HL-60 (cell line): ENCODE measurements around the gene SPOCK2.

ENCODE experiments used
- DNase-seq, 2 experiments: peaks; one replicate each; pipeline ENCODE4 v3.0.0-alpha.2; 2010 to 2020; ENCODE audit warnings: low read depth in 1 of 2, low spot score in 1 of 2
- H3K27ac ChIP-seq: fragments of 250-450 bp; sonication (Bioruptor Pico); replicated peaks from 2 replicates; pipeline ENCODE4 v1.5.1; 2020; ENCODE audit warnings: mild to moderate bottlenecking, moderate library complexity
- H3K27me3 ChIP-seq: fragments of 250-450 bp; sonication (Bioruptor Pico); 2 replicates; pipeline ENCODE4 v1.5.1; 2021; ENCODE audit warnings: mild to moderate bottlenecking, moderate library complexity; ENCODE audit not compliant: insufficient read depth, poor library complexity, severe bottlenecking
- H3K4me3 ChIP-seq: replicated peaks from 2 replicates; pipeline ENCODE4 v1.5.1; 2011; ENCODE audit warnings: mild to moderate bottlenecking, control low read depth, low read length; ENCODE audit not compliant: insufficient read depth
- GABPA ChIP-seq: IDR thresholded peaks from 2 replicates; pipeline ENCODE4 v1.6.1; 2012; ENCODE audit warnings: low read depth
- POLR2AphosphoS5 ChIP-seq: IDR thresholded peaks from 2 replicates; pipeline ENCODE4 v1.6.1; 2012; ENCODE audit warnings: low read depth
- SPI1 ChIP-seq: IDR thresholded peaks from 2 replicates; pipeline ENCODE4 v1.6.1; 2012; ENCODE audit warnings: low read depth, mild to moderate bottlenecking, borderline replicate concordance
- TF ChIP-seq, protein P1 (sequence below): IDR thresholded peaks from one replicate; pipeline ENCODE4 v1.5.1; 2011; ENCODE audit warnings: low read length, control low read depth, inconsistent platforms; ENCODE audit not compliant: insufficient read depth
- TF ChIP-seq, protein P2 (sequence below): IDR thresholded peaks from 2 replicates; pipeline ENCODE4 v1.6.1; 2012; ENCODE audit warnings: low read depth; ENCODE audit not compliant: insufficient replicate concordance

SPOCK2 gene

DNA sequence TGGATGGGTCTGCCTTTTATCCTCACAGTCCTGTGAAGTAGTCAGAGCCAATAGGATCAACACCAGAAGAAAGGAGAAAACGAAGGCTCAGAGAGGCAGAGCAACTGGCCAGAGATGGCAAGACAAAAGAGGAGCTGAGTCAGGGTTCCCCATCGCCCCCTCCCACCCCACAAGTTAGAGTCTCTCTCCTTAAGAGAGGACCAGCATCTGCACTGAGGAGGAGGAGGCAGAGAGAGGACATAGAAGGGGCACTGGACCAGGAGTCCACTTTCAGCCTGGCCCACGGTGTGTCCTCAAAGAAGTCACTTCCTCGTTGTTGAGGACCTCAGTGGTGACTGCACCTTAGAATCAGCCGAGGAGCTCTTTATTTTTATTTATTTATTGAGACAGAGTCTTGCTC is 11.6 kb downstream of the SPOCK2 start:
- DNase-seq: no peak
- TF ChIP-seq GABPA (no peak), SPI1 (no peak), POLR2AphosphoS5 (no peak)
- TF ChIP-seq, protein P1, sequence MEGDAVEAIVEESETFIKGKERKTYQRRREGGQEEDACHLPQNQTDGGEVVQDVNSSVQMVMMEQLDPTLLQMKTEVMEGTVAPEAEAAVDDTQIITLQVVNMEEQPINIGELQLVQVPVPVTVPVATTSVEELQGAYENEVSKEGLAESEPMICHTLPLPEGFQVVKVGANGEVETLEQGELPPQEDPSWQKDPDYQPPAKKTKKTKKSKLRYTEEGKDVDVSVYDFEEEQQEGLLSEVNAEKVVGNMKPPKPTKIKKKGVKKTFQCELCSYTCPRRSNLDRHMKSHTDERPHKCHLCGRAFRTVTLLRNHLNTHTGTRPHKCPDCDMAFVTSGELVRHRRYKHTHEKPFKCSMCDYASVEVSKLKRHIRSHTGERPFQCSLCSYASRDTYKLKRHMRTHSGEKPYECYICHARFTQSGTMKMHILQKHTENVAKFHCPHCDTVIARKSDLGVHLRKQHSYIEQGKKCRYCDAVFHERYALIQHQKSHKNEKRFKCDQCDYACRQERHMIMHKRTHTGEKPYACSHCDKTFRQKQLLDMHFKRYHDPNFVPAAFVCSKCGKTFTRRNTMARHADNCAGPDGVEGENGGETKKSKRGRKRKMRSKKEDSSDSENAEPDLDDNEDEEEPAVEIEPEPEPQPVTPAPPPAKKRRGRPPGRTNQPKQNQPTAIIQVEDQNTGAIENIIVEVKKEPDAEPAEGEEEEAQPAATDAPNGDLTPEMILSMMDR: no peak
- TF ChIP-seq, protein P2, sequence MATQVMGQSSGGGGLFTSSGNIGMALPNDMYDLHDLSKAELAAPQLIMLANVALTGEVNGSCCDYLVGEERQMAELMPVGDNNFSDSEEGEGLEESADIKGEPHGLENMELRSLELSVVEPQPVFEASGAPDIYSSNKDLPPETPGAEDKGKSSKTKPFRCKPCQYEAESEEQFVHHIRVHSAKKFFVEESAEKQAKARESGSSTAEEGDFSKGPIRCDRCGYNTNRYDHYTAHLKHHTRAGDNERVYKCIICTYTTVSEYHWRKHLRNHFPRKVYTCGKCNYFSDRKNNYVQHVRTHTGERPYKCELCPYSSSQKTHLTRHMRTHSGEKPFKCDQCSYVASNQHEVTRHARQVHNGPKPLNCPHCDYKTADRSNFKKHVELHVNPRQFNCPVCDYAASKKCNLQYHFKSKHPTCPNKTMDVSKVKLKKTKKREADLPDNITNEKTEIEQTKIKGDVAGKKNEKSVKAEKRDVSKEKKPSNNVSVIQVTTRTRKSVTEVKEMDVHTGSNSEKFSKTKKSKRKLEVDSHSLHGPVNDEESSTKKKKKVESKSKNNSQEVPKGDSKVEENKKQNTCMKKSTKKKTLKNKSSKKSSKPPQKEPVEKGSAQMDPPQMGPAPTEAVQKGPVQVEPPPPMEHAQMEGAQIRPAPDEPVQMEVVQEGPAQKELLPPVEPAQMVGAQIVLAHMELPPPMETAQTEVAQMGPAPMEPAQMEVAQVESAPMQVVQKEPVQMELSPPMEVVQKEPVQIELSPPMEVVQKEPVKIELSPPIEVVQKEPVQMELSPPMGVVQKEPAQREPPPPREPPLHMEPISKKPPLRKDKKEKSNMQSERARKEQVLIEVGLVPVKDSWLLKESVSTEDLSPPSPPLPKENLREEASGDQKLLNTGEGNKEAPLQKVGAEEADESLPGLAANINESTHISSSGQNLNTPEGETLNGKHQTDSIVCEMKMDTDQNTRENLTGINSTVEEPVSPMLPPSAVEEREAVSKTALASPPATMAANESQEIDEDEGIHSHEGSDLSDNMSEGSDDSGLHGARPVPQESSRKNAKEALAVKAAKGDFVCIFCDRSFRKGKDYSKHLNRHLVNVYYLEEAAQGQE: no peak
- no peak overlapping the region for H3K27ac ChIP-seq
- no peaks in the 10 kb centered on the region for H3K27me3 ChIP-seq
- no peak overlapping the region for H3K4me3 ChIP-seq

DNA sequence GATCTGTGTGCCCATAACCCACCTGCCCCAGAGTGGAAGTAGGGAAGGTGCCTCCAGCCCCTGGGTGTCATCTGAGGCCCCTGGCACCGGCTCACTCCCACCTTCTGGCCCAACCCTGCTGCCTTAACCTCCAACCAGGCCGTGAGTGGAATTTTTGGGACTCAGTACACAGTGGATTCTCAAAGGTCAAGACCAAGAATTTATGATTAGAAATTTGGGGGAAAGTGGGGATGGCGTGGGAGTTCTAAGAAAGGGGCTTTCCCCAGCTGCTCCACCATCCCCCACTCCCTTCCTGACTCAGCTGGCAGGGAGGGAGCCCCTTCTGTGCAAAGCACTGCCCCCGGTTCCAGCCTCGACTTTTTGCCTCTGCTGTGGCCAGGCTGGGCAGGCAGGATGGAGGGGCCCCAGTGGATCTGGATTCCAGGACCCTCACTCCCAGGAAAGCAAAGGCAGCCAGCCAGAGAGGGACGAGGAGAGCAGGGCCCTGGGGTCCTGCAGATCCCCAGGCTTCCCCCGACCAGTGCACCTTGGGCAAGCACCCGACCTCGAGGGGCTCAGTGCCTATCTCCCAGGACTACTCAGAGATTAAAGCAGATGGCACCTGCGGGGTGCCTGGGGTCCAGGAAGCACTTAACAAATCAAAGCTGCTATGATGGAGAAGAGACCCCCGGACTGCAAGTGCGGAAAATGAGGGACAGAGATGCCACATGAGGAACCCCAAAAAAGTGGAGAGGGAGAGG is 12.8 kb downstream of the SPOCK2 start:
- TF ChIP-seq GABPA (no peak), SPI1 (no peak), POLR2AphosphoS5 (no peak)
- TF ChIP-seq, protein P1: no peak
- TF ChIP-seq, protein P2: no peak
- DNase-seq: no peak
- Histone ChIP-seq H3K27me3 (no peaks in the 10 kb centered on the region), H3K27ac (no peak overlapping the region), H3K4me3 (no peak overlapping the region)

DNA sequence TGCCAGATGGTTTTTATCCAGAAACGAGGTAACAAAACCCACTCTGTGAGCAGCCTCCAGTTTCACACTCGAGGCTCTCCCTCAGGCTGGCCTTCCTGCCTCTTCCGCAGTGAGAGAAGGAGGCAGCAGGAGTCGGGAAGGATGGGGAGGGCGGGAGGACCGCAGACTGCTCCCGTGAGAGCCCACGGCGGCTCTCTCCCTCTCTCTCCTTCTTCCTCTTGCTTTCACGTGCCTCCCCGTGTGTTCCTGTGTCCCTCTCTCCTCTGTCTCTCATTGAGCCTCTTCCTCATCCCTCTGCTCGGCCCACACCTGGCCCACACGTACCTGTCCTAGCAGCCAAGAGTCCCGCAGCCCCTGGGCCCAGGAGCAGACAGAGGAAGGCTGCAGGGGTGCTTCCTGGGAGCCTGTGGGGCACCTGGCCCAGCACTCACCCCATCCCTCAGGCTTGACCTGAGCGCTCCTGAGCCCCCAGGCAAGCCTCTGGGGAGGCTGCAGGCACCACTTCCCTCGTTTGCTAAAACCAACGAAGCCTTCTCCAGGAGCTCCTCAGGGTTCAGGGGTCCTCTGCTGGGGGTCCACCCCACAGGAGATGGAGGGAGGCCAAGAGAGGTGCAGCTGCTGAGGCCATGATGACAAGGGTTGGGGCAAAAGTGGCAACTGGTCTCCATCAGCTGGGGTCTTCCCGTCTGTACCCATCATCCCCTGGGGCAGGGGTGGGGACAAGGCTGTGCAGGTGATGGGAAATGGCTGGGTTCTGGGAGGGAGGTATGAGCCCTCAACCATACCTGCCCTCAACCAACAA is 13.6 kb downstream of the SPOCK2 start:
- TF ChIP-seq, protein P2: no peak
- no peak for TF ChIP-seq POLR2AphosphoS5
- no peak for TF ChIP-seq SPI1
- TF ChIP-seq, protein P1: no peak
- TF ChIP-seq GABPA: no peak
- DNase-seq: no peak

More for the DNA sequence above, 13.6 kb downstream of the SPOCK2 start:
- Histone ChIP-seq H3K27me3 (no peaks in the 10 kb centered on the region), H3K27ac (no peak overlapping the region), H3K4me3 (no peak overlapping the region)
